Neuron (in vitro differentiated cells): ENCODE measurements around the gene TSHZ2.

Experiments
- H2AFZ ChIP-seq: one replicate; pipeline ENCODE4 v1.6.1; 2013; ENCODE audit warnings: low read depth, mild to moderate bottlenecking, inconsistent platforms, low read length, moderate library complexity
- H3K27me3 ChIP-seq: one replicate; pipeline ENCODE4 v1.6.1; 2013; ENCODE audit warnings: low read length; ENCODE audit not compliant: insufficient read depth
- H3K36me3 ChIP-seq: one replicate; pipeline ENCODE4 v1.6.1; 2013; ENCODE audit warnings: low read length; ENCODE audit not compliant: insufficient read depth
- H3K4me1 ChIP-seq: one replicate; pipeline ENCODE4 v1.6.1; 2013; ENCODE audit warnings: low read length; ENCODE audit not compliant: insufficient read depth
- H3K4me3 ChIP-seq: 2 replicates; pipeline ENCODE4 v1.5.1; 2013; ENCODE audit warnings: mild to moderate bottlenecking, low read length, moderate library complexity
- H3K9me3 ChIP-seq: one replicate; pipeline ENCODE4 v1.6.1; 2013; ENCODE audit warnings: low read length

TSHZ2 gene

GRCh38 chr20:53389516-53390300, 417.6 kb downstream of the TSHZ2 start:
- H3K36me3 ChIP-seq: no peaks in the 10 kb centered on the region
- peaks cover 17% of the 10 kb centered on the region for H3K4me1 ChIP-seq
- H3K27me3 ChIP-seq: no peaks in the 10 kb centered on the region
- no peak overlapping the region for H3K4me3 ChIP-seq
- H2AFZ ChIP-seq: no peak overlapping the region
- H3K9me3 ChIP-seq: no peaks in the 10 kb centered on the region

- no peaks in the 10 kb centered on the region for H3K36me3 ChIP-seq
- no peaks in the 10 kb centered on the region for H3K9me3 ChIP-seq
- H3K27me3 ChIP-seq: no peaks in the 10 kb centered on the region
- peaks cover 16% of the 10 kb centered on the region for H3K4me1 ChIP-seq
- H3K4me3 ChIP-seq: no peak overlapping the region
- no peak overlapping the region for H2AFZ ChIP-seq
These were observed 418.6 kb downstream of the TSHZ2 start for GRCh38 chr20:53390770-53391169.

- no peaks in the 10 kb centered on the region for H3K36me3 ChIP-seq
- no peak overlapping the region for H2AFZ ChIP-seq
- H3K9me3 ChIP-seq: no peaks in the 10 kb centered on the region
- H3K4me3 ChIP-seq: no peak overlapping the region
- H3K27me3 ChIP-seq: no peaks in the 10 kb centered on the region
- H3K4me1 ChIP-seq: peaks cover 8% of the 10 kb centered on the region
These were observed 422.3 kb downstream of the TSHZ2 start for GRCh38 chr20:53394433-53394832.

- Histone ChIP-seq H3K36me3 (no peaks in the 10 kb centered on the region), H3K27me3 (no peaks in the 10 kb centered on the region), H2AFZ (no peak overlapping the region), H3K4me3 (no peak overlapping the region), H3K9me3 (no peaks in the 10 kb centered on the region), H3K4me1 (peaks cover 11% of the 10 kb centered on the region)
These were observed 423.2 kb downstream of the TSHZ2 start for GRCh38 chr20:53395188-53395923.

- peaks cover 11% of the 10 kb centered on the region for H3K4me1 ChIP-seq
- H2AFZ ChIP-seq: no peak overlapping the region
- no peak overlapping the region for H3K4me3 ChIP-seq
- no peaks in the 10 kb centered on the region for H3K36me3 ChIP-seq
- H3K9me3 ChIP-seq: no peaks in the 10 kb centered on the region
- H3K27me3 ChIP-seq: no peaks in the 10 kb centered on the region
These were observed 426.9 kb downstream of the TSHZ2 start for GRCh38 chr20:53399083-53399482.

- peaks cover 11% of the 10 kb centered on the region for H3K4me1 ChIP-seq
- H3K4me3 ChIP-seq: no peak overlapping the region
- no peaks in the 10 kb centered on the region for H3K9me3 ChIP-seq
These were observed 427.6 kb downstream of the TSHZ2 start for GRCh38 chr20:53399592-53400335.

GRCh38 chr20:53402233-53403005, 430.3 kb downstream of the TSHZ2 start:
- no peaks in the 10 kb centered on the region for H3K36me3 ChIP-seq

More at GRCh38 chr20:53399592-53400335, 427.6 kb downstream of the TSHZ2 start:
- H3K27me3 ChIP-seq: no peaks in the 10 kb centered on the region
- no peak overlapping the region for H2AFZ ChIP-seq
- no peaks in the 10 kb centered on the region for H3K36me3 ChIP-seq

GRCh38 chr20:53403029-53403428, 430.9 kb downstream of the TSHZ2 start:
- Histone ChIP-seq H3K4me1 (peaks cover 11% of the 10 kb centered on the region), H2AFZ (no peak overlapping the region), H3K4me3 (no peak overlapping the region)

More at GRCh38 chr20:53402233-53403005, 430.3 kb downstream of the TSHZ2 start:
- Histone ChIP-seq H3K4me3 (no peak overlapping the region), H3K27me3 (no peaks in the 10 kb centered on the region), H3K4me1 (peaks cover 11% of the 10 kb centered on the region), H2AFZ (no peak overlapping the region), H3K9me3 (no peaks in the 10 kb centered on the region)

GRCh38 chr20:53405139-53405538, 433.0 kb downstream of the TSHZ2 start:
- Histone ChIP-seq H3K27me3 (no peaks in the 10 kb centered on the region), H3K9me3 (no peaks in the 10 kb centered on the region), H3K4me3 (no peak overlapping the region), H2AFZ (no peak overlapping the region), H3K4me1 (peaks cover 9% of the 10 kb centered on the region), H3K36me3 (no peaks in the 10 kb centered on the region)

More at GRCh38 chr20:53403029-53403428, 430.9 kb downstream of the TSHZ2 start:
- Histone ChIP-seq H3K27me3 (no peaks in the 10 kb centered on the region), H3K9me3 (no peaks in the 10 kb centered on the region), H3K36me3 (no peaks in the 10 kb centered on the region)

- no peak overlapping the region for H3K4me3 ChIP-seq
- no peaks in the 10 kb centered on the region for H3K36me3 ChIP-seq
- H2AFZ ChIP-seq: no peak overlapping the region
- no peaks in the 10 kb centered on the region for H3K9me3 ChIP-seq
- H3K27me3 ChIP-seq: no peaks in the 10 kb centered on the region
- H3K4me1 ChIP-seq: peaks cover 9% of the 10 kb centered on the region
These were observed 434.4 kb downstream of the TSHZ2 start for GRCh38 chr20:53406580-53406979.

- H3K9me3 ChIP-seq: no peaks in the 10 kb centered on the region
- H3K4me3 ChIP-seq: no peak overlapping the region
- H3K4me1 ChIP-seq: peaks cover 19% of the 10 kb centered on the region
- H3K27me3 ChIP-seq: no peaks in the 10 kb centered on the region
- no peak overlapping the region for H2AFZ ChIP-seq
- H3K36me3 ChIP-seq: no peaks in the 10 kb centered on the region
These were observed 436.7 kb downstream of the TSHZ2 start for GRCh38 chr20:53408691-53409446.

GRCh38 chr20:53409447-53409717, 437.2 kb downstream of the TSHZ2 start:
- Histone ChIP-seq H3K4me1 (peaks cover 19% of the 10 kb centered on the region), H2AFZ (no peak overlapping the region), H3K4me3 (no peak overlapping the region), H3K9me3 (no peaks in the 10 kb centered on the region), H3K36me3 (no peaks in the 10 kb centered on the region), H3K27me3 (no peaks in the 10 kb centered on the region)
